GM23248 (cell line): ENCODE results near the gene HMX3. TPM values are rescaled to one million over a fixed set of nuclear protein-coding genes. Genes with fewer than 3 reads are reported as not detected.
"Not testable (repeated sequence)": the region's sequence is repeated elsewhere in the genome, so short reads cannot be mapped to it uniquely, and the experiment has no call there.

Experiments
- DNase-seq: peaks from one replicate; pipeline ENCODE4 v3.0.0-alpha.2; 2015
- H2AFZ ChIP-seq: fragments of 200-600 bp; sonication (generic); 2 replicates; pipeline ENCODE4 v1.6.1; 2016; ENCODE audit warnings: antibody characterized with exemption
- H3F3A ChIP-seq: fragments of 200-600 bp; sonication (generic); 2 replicates; pipeline ENCODE4 v1.6.1; 2016; ENCODE audit warnings: mild to moderate bottlenecking, antibody characterized with exemption, mixed run types; ENCODE audit not compliant: insufficient read depth
- H3K27ac ChIP-seq: fragments of 200-600 bp; sonication (generic); 2 replicates; pipeline ENCODE4 v1.5.1; 2016; ENCODE audit warnings: mild to moderate bottlenecking
- H3K27me3 ChIP-seq: fragments of 200-600 bp; sonication (generic); replicated peaks from 2 replicates; pipeline ENCODE4 v1.6.1; 2016; ENCODE audit warnings: mild to moderate bottlenecking; ENCODE audit not compliant: insufficient read depth
- H3K36me3 ChIP-seq: fragments of 200-600 bp; sonication (generic); 2 replicates; pipeline ENCODE4 v1.6.1; 2016; ENCODE audit warnings: low read depth, mild to moderate bottlenecking
- H3K4me1 ChIP-seq: fragments of 200-600 bp; sonication (generic); 2 replicates; pipeline ENCODE4 v1.6.1; 2016; ENCODE audit warnings: mild to moderate bottlenecking; ENCODE audit not compliant: insufficient read depth
- H3K4me2 ChIP-seq: fragments of 200-600 bp; sonication (generic); one replicate; pipeline ENCODE4 v1.6.1; 2016; ENCODE audit warnings: mild to moderate bottlenecking; ENCODE audit not compliant: unreplicated experiment
- H3K4me3 ChIP-seq: fragments of 200-600 bp; sonication (generic); 2 replicates; pipeline ENCODE4 v1.5.1; 2016; ENCODE audit warnings: mild to moderate bottlenecking
- H3K79me2 ChIP-seq: fragments of 200-600 bp; sonication (generic); 2 replicates; pipeline ENCODE4 v1.6.1; 2016; ENCODE audit warnings: mild to moderate bottlenecking; ENCODE audit not compliant: insufficient read depth
- H3K9ac ChIP-seq: fragments of 200-600 bp; sonication (generic); 2 replicates; pipeline ENCODE4 v1.6.1; 2016; ENCODE audit warnings: mild to moderate bottlenecking
- H3K9me2 ChIP-seq: fragments of 200-600 bp; sonication (generic); 2 replicates; pipeline ENCODE4 v1.6.1; 2016; ENCODE audit warnings: mixed run types, mild to moderate bottlenecking, moderate library complexity; ENCODE audit not compliant: insufficient read depth
- H3K9me3 ChIP-seq: fragments of 200-600 bp; sonication (generic); one replicate; pipeline ENCODE4 v1.6.1; 2017; ENCODE audit warnings: low read depth
- H4K20me1 ChIP-seq: fragments of 200-600 bp; sonication (generic); 2 replicates; pipeline ENCODE4 v1.6.0; 2016; ENCODE audit not compliant: insufficient read depth
- EZH2 ChIP-seq: fragments of 200-600 bp; sonication (generic); IDR thresholded peaks from 2 replicates; pipeline ENCODE4 v1.6.1; 2018; ENCODE audit warnings: antibody characterized with exemption, mild to moderate bottlenecking; ENCODE audit not compliant: insufficient read depth, poor library complexity, severe bottlenecking
- EZH2phosphoT487 ChIP-seq: fragments of 200-600 bp; sonication (generic); IDR thresholded peaks from 2 replicates; pipeline ENCODE4 v1.6.1; 2018; ENCODE audit warnings: antibody characterized with exemption, moderate library complexity, mild to moderate bottlenecking, low read depth; ENCODE audit not compliant: insufficient read depth
- WGBS, 2 experiments: methylation state at CpG; one replicate each; pipeline ENCODE4 v1.1.6; 2015 to 2017; ENCODE audit warnings: low lambda C conversion rate in 2 of 2, low coverage in 1 of 2; ENCODE audit errors: missing lambda C conversion rate in 2 of 2; 5-methylcytosine and 5-hydroxymethylcytosine counted together
- in situ Hi-C: fragments of 300-500 bp; cut with MboI; formaldehyde crosslinking; loops from 2 replicates; pipeline ENCODE4 v1.15.0; 2020
- polyA plus RNA-seq: library from polyadenylated mRNA; unstranded; fragments of >200 nt; fragmentation: Nextera tagmentation; extraction: Ambion mirVana; gene quantifications from 2 replicates; pipeline ENCODE4 v1.2.1, GENCODE V29; 2016
- total RNA-seq: library from RNA; depleted of rRNA; stranded (reverse); fragments of >200 nt; shearing (Covaris generic); gene quantifications from 2 replicates; pipeline ENCODE4 v1.2.3, GENCODE V29; 2014

HMX3 gene
- total and polyA plus RNA-seq, 2 experiments from 2014 or later, result not detected

DNA sequence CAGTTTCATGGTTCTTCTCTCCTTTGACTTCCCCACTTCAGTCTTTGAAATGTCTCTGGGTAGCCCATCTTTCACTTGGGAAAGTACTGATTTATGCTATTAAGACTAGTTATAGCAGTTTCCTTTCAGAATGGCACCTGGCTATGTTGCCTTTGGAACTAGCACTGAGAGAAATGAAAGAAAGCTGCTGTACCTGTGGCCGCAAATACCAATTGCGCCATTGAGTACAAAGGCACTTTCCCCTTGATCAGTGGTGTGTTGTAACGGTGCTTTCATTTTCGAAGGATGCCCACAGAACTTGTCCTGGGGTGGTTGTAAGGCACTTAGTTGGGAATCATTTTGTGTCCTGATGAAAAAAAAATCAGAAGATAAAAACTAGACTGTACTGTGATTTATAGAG lies 35.2 kb downstream of the HMX3 start:
- H3K36me3 ChIP-seq, result peaks cover 14% of the 10 kb centered on the region; the same call in 1 of the 2 replicates
- no peak overlapping the region for H3K9ac ChIP-seq
- H2AFZ ChIP-seq, result no peak overlapping the region
- DNase-seq, result no peak
- no peak overlapping the region for H3K27ac ChIP-seq
- TF ChIP-seq EZH2phosphoT487, result no peak
- no peak for TF ChIP-seq EZH2
- H3K4me3 ChIP-seq, result no peak overlapping the region
- no peaks in the 10 kb centered on the region for H4K20me1 ChIP-seq
- H3K4me1 ChIP-seq, result no peaks in the 10 kb centered on the region
- no peak overlapping the region for H3K4me2 ChIP-seq
- H3K79me2 ChIP-seq, result peaks cover 42% of the 10 kb centered on the region
- 99 to 100% methylated on average over 4 of the region's 4 CpGs for WGBS, 2 experiments
- H3K27me3 ChIP-seq, result no peaks in the 10 kb centered on the region
- no peaks in the 10 kb centered on the region for H3F3A ChIP-seq
- H3K9me2 ChIP-seq, result no peaks in the 10 kb centered on the region
- no peaks in the 10 kb centered on the region for H3K9me3 ChIP-seq
- in situ Hi-C loops, result no loop called here

DNA sequence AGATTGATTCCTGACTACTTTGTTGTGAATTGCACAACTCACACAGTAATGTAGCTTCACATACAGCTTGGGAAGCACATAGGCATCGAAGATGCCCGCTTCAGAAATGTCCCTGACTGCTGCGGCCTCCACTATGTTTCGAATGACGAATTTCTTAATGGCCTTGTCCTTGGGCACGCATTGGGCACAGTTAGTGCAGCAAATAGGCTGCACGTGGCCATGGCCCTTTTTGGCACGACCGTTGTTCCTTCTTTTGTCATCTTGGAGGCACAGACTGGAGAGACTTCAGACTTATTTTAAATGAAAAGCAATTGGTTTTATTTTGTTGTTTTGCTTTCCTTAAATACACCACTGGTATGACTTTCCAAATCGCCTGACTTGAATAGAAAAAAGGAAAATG lies 35.8 kb downstream of the HMX3 start:
- H3K9me2 ChIP-seq, H3K9ac ChIP-seq, H4K20me1 ChIP-seq, H3F3A ChIP-seq, H3K4me1 ChIP-seq, H3K4me3 ChIP-seq, in situ Hi-C loops, H3K27ac ChIP-seq, H3K36me3 ChIP-seq, DNase-seq, H3K9me3 ChIP-seq, H3K27me3 ChIP-seq, H2AFZ ChIP-seq, H3K4me2 ChIP-seq: not testable (repeated sequence)
- H3K79me2 ChIP-seq, result peaks cover 35% of the 10 kb centered on the region
- WGBS, 2 experiments, result 92 to 95% methylated on average over 10 of the region's 10 CpGs

DNA sequence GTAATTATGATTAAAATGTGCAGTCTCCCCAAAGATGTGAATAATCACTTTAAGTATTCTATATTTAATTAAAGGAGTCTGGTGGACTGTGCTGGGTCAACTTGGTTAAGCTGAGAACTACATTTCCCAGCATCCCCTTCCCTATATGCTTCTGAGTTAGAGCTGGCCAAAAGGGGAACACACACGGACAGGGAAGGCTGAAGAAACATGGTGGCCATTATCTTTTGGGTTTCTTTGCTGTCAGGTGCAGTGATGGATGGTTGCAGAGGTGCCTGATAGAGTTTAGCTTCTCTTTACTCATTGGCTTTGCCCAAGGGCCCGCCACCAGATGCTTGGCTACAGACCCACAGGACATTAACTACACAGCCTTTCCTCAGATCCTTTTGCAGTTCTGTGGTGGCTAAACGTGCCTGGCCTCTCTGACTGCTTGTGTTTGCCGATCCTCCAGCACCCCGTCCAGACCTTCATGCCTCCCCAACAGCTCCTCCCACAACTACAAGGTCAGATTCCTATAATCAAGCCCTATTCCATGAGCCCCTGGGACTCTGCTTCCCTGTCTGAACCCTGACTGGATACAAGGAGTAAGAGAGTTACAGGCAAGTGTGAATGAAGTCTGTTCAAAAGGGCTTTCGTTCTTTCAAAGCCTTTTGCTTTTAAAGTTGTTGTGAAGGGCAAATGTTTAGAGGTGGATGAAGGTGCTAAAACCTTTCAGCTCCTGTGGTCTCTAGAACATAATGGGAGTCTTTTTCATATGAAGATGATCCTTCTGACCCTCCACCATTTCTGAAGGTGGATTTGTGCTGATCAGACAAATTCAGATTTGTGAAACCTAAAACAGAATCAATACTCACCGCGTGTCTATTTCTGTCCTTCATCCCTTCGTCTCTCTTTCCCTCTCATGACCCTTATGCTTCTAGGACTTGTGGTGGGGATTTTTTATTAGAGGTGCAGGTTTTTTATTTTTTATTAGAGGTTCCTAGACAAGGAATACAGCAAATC lies 39.9 kb downstream of the HMX3 start:
- Histone ChIP-seq H3K9me3 (no peaks in the 10 kb centered on the region), H3K27ac (no peak overlapping the region), H3F3A (no peaks in the 10 kb centered on the region), H3K4me2 (no peak overlapping the region), H3K79me2 (peaks cover 18% of the 10 kb centered on the region), H2AFZ (no peak overlapping the region), H3K4me1 (no peaks in the 10 kb centered on the region), H3K36me3 (no peaks in the 10 kb centered on the region), H4K20me1 (no peaks in the 10 kb centered on the region), H3K9ac (no peak overlapping the region), H3K9me2 (no peaks in the 10 kb centered on the region), H3K27me3 (no peaks in the 10 kb centered on the region), H3K4me3 (no peak overlapping the region)
- in situ Hi-C loops, result no loop called here
- no peak for DNase-seq
- no peak for TF ChIP-seq EZH2
- 78 to 82% methylated on average over 9 of the region's 9 CpGs for WGBS, 2 experiments

DNA sequence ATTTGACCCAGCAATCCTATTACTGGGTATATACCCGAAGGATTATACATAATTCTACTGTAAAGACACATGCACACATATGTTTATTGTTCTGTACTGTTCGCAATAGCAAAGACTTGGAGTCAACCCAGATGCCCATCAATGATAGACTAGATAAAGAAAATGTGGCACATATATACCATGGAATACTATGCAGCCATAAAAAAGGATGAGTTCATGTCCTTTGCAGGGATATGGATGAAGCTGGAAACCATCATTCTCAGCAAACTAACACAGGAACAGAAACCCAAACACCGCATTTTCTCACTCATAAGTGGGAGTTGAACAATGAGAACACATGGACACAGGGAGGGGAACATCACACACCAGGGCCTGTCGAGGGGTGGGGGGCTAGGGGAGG lies 42.6 kb downstream of the HMX3 start:
- in situ Hi-C loops, H3K9me2 ChIP-seq, H4K20me1 ChIP-seq, H2AFZ ChIP-seq, DNase-seq, H3K9me3 ChIP-seq, H3K79me2 ChIP-seq, H3K4me1 ChIP-seq, H3K27ac ChIP-seq, H3K4me2 ChIP-seq, H3K9ac ChIP-seq, H3K36me3 ChIP-seq, H3K4me3 ChIP-seq, H3K27me3 ChIP-seq, H3F3A ChIP-seq: not testable (repeated sequence)
- 86 to 97% methylated on average over 3 to 4 of the region's 4 CpGs for WGBS, 2 experiments
